Activated CD4-positive, CD25-positive, alpha-beta regulatory T cell (primary cell): ENCODE data around the gene MSI1.
A peak's percentile ranks its signal among the peaks of the same experiment; 100 is the strongest.

Experiments
- DNase-seq, 4 experiments: peaks; one replicate each; lab custom pipeline; 2025; lab: John Stamatoyannopoulos, UW

The MSI1 gene

GRCh38 chr12:120323772-120324171 lies 45.2 kb downstream of the MSI1 start:
- no peak for DNase-seq

- no peak for DNase-seq
These were observed 47.4 kb downstream of the MSI1 start for GRCh38 chr12:120321382-120322202.

DNA sequence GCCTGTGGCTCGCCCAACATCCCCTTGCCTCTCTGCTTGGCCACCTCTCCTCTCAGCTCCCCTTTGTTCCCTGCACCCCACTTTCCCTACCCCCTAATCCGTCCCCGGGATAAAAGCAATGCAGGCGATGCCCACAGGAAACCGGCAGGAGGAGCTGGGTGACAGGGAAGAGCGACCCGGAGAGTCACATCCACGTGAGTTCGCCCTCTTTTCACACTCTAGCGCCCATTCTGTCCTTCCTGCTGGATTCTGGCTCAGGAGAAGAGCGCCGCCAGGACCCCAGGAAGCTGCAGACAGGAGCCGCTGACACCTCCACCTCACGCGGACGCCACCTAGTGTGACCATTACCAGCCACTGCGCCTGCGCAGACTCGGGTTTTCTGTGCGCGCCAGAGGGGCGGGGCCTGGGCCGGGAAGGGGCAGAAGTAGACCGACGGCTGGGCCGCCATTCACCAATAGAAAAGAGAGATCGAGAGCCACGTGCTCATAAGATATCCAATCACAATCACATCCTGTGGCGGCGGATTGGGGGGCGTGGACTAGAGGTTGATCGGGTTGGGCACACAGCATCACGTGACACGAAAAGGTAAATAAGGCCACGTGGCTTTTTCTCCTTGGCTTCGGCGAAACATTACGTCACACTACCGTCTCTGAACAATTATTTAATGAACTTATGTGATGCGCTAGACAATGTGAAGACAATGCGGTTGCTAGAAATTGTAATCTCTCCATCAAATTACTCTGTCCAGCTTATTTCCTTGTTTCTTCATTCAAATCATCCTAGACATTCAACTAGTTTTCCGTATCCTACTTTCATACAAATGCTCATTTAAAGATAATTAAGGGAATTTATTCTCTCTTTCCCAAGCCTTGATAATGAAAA lies 51.5 kb downstream of the MSI1 start:
- peak; percentile 98 to 100 (median 98) for DNase-seq

DNA sequence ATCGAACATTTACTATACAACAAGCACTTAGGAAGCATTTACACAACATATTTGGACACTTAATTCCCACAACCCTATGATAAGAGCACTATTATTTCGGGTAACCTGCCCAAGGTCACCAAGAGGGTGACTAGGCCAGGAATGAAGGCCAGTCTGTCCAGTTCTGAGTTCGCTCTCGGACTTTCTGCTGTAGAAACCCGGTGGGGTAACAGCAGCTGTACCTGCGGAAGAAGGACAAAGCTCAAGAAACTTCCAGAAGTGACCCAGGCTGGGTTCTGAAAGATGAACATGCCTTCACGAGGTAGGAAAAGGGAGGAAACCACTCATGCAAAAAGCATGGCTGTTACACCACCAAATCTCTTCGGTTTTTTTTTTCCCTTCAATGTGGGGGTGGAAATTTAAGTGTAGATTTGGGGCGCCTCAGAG lies 52.2 kb downstream of the MSI1 start:
- DNase-seq: no peak

DNA sequence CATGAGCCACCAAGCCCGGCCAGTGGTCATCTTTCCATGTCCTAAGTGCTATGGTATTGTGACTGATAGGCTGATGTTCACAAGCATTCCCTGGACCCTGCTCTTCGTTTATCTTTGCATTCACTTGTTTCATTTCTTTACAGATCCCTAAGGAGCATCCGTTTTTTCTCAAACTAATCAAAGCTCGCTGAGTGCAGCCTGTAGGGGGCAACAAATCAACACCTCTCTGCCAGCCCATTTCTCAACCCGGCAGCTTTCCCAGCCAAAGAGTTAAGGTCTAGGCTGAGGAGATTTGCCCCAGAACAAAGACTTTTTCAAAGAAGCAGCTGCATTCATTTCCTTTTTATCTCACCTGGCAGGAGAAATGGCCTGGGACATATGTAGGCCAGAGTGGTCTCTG lies 54.7 kb downstream of the MSI1 start:
- DNase-seq: no peak

GRCh38 chr12:120301962-120302815 lies 66.8 kb downstream of the MSI1 start, which contains the start of gene SIRT4:
SIRT4 (plus strand) TSS chr12:120302321; CDS start chr12:120303562, 1,241 bp downstream.
- DNase-seq: peak; percentile 61 to 85 (median 78)

DNA sequence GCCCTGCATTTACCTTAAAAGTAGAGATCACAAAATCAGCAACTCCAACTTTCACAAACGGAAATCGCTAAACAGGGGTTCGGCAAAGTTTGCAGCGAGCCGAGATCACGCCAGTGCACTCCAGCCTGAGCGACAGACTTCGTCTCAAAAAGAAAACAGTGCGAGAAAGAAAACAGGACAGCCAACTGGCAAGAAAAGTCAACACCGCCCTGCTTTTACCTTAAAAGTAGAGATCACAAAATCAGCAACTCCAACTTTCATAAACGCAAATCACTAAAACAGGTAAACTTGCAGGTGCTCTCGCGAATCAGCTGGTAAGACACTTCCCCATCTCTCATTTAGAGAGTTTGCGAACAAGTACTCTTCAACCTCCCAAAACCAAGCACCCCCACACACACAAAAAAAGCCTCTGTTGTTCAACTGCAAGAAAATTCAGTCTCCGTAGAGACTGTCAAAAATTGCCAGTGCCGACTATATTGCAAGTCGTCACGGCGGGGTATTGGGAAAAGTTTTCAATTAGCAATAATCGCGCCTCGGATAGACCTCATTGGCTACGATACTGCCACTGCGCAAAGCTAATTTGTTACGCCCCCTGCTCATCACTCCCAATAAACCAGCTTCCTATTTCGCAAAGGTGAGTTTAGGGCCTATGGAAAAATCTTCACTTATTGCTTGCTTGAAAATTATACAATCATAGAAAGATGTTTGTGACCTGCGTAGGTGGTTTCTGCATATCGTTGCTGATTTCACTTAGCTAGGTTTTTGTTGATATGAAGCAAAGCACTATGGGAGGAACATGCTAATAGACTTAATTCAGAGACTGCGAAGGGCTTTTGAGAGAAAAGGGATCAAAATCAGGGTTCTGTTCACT lies 76.1 kb downstream of the MSI1 start, which contains the start of gene RNU4-1:
TSS of gene RNU4-1 (minus strand) at position 577 of the 871 bp plus-strand sequence.
- peak; percentile 22 to 61 (median 42) for DNase-seq

- peak in 1 of 4 experiments; percentile 41 for DNase-seq
These were observed 76.6 kb downstream of the MSI1 start for GRCh38 chr12:120292411-120292660.
